Right lobe of liver (tissue), 6 donors: Measurements from ENCODE around the gene ALPI. TPM values are rescaled to one million over a fixed set of nuclear protein-coding genes. Genes with fewer than 3 reads are reported as not detected.

Experiments
- ATAC-seq, 4 donors: fragments of 200-7000 bp; cut with Tn5 transposase; one replicate each; pipeline ENCODE4 v1.9.1; 2020; ENCODE audit warnings: mild to moderate bottlenecking in 4 of 4, moderate library complexity in 4 of 4
- DNase-seq, 3 donors: peaks; one replicate each; pipeline ENCODE4 v3.0.0-alpha.2; 2020
- H3K27ac ChIP-seq, 3 donors: fragments of 200-600 bp; one replicate each; pipeline ENCODE4 v1.8.0; 2022
- H3K27me3 ChIP-seq, 2 donors: fragments of 200-600 bp; one replicate each; pipeline ENCODE4 v1.8.0; 2022
- H3K36me3 ChIP-seq, 4 donors: fragments of 200-600 bp; sonication (generic) in 1 of 4; one replicate each; pipeline versions ENCODE4 v1.5.1 to v1.8.0; 2017 to 2022; ENCODE audit warnings: control low read depth in 1 of 4
- H3K4me1 ChIP-seq, 4 donors: fragments of 200-600 bp; sonication (generic) in 1 of 4; one replicate each; pipeline versions ENCODE4 v1.5.1 to v1.8.0; 2017 to 2022; ENCODE audit warnings: control low read depth in 1 of 4
- H3K4me3 ChIP-seq, 3 donors: fragments of 200-600 bp; one replicate each; pipeline ENCODE4 v1.8.0; 2022
- H3K9me3 ChIP-seq, 4 donors: fragments of 200-600 bp; sonication (generic) in 1 of 4; one replicate each; pipeline versions ENCODE4 v1.5.1 to v1.8.0; 2017 to 2022; ENCODE audit warnings: control low read depth in 1 of 4
- POLR2A ChIP-seq: fragments of 450-650 bp; IDR thresholded peaks from one replicate; pipeline ENCODE4 v1.6.1; 2017; ENCODE audit warnings: antibody characterized with exemption, mild to moderate bottlenecking
- WGBS: methylation state at CpG from one replicate; pipeline ENCODE4 v1.1.6; 2018; ENCODE audit warnings: low coverage, low lambda C conversion rate; ENCODE audit not compliant: insufficient coverage; ENCODE audit errors: missing lambda C conversion rate; 5-methylcytosine and 5-hydroxymethylcytosine counted together
- intact Hi-C, 2 donors: fragments of 100-400 bp; cut with DNase I; formaldehyde crosslinking; loops; one replicate each; pipeline versions ENCODE4 v1.11.2 to v1.14.1; 2022
- total RNA-seq, 6 experiments: library from RNA; depleted of rRNA in 2 of 6; stranded (reverse); fragments of >200 nt in 2 of 6; fragmentation: NEBNext Ultra II Directional in 3 of 6; extraction: Animal tissue kit (Norgen Biotek cat#: 25700) in 3 of 6; gene quantifications; one replicate each; pipeline versions ENCODE4 v1.1.0 to v1.2.4, GENCODE V29; 2016 to 2023
- TF ChIP-seq, protein P1 (sequence below), 4 donors: fragments of 200-600 bp in 3 of 4; fragments of 450-650 bp in 1 of 4; IDR thresholded peaks; one replicate each; pipeline versions ENCODE4 v1.5.1 to v1.8.0; 2016 to 2022; ENCODE audit warnings: antibody characterized with exemption in 4 of 4, mild to moderate bottlenecking in 2 of 4
- donor health status: DM: no; HTN: yes; CAD: no.
- donor health status: DM: no; HTN: no; CAD: no.
- donor health status: DM: no; HTN: no; CAD: no.
- donor health status: DM: no; HTN: yes; CAD: no.
- donor health status: DM: no; HTN: yes; CAD: no.

Gene ALPI
- total RNA-seq, 6 experiments from 2014 or later = 0.19 to 0.25 TPM; not detected in 4

GRCh38 chr2:232458661-232459418, 2.9 kb downstream of the ALPI start:
- Histone ChIP-seq H3K27ac (no peak overlapping the region), H3K4me1 (no peaks in the 10 kb centered on the region), H3K36me3 (no peaks in the 10 kb centered on the region), H3K9me3 (no peaks in the 10 kb centered on the region), H3K4me3 (no peak overlapping the region), H3K27me3 (no peaks in the 10 kb centered on the region)
- intact Hi-C loops = loop anchor here in 1 of 2 donors (10.0 kb wide), 1 partner anchor 56 kb away; no protein-coding TSS in a partner anchor
- TF ChIP-seq, protein P1, sequence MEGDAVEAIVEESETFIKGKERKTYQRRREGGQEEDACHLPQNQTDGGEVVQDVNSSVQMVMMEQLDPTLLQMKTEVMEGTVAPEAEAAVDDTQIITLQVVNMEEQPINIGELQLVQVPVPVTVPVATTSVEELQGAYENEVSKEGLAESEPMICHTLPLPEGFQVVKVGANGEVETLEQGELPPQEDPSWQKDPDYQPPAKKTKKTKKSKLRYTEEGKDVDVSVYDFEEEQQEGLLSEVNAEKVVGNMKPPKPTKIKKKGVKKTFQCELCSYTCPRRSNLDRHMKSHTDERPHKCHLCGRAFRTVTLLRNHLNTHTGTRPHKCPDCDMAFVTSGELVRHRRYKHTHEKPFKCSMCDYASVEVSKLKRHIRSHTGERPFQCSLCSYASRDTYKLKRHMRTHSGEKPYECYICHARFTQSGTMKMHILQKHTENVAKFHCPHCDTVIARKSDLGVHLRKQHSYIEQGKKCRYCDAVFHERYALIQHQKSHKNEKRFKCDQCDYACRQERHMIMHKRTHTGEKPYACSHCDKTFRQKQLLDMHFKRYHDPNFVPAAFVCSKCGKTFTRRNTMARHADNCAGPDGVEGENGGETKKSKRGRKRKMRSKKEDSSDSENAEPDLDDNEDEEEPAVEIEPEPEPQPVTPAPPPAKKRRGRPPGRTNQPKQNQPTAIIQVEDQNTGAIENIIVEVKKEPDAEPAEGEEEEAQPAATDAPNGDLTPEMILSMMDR (IDR thresholded peaks at IDR 0.05) = no peak
- no peak for TF ChIP-seq POLR2A
- no peak for ATAC-seq
- WGBS = no CpG with 5 or more reads among the region's 56 CpGs
- DNase-seq = peak in 2 of 3 donors; percentile 40 to 44

- H3K27me3 ChIP-seq = no peaks in the 10 kb centered on the region
- H3K4me1 ChIP-seq = no peaks in the 10 kb centered on the region
- no peak for ATAC-seq
- no peaks in the 10 kb centered on the region for H3K36me3 ChIP-seq
- no peak overlapping the region for H3K4me3 ChIP-seq
- no peak overlapping the region for H3K27ac ChIP-seq
- TF ChIP-seq, protein P1 (IDR thresholded peaks at IDR 0.05) = no peak
- no peak for TF ChIP-seq POLR2A
- intact Hi-C loops = loop anchor here in 1 of 2 donors (10.0 kb wide), 1 partner anchor 55 kb away; no protein-coding TSS in a partner anchor
- 95% methylated on average over 2 of the region's 11 CpGs for WGBS
- DNase-seq = no peak
- H3K9me3 ChIP-seq = no peaks in the 10 kb centered on the region
These were observed 3.6 kb downstream of the ALPI start for GRCh38 chr2:232459419-232460035.

DNA sequence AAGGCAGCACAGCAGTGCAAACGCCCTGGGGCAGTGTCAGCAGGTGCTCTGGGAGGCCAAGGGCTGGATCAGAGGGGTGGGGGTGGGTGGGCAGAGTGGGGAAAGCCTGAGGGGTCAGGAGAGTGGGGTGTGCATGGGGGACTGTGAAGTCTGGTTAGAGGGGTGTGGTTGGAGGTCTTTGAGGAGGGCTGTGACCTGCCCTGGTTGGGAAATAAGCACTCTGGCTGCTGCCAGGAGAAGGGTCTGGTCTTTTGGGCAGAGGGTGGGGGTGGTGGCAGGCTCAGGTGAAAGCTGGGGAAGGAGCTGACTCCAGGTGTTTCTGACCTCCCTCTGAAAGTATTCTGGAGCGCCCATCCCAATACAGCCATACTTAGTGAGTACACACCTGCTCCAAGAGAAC, 4.2 kb downstream of the ALPI start:
- Histone ChIP-seq H3K9me3 (no peaks in the 10 kb centered on the region), H3K4me1 (no peaks in the 10 kb centered on the region), H3K36me3 (no peaks in the 10 kb centered on the region), H3K27ac (no peak overlapping the region), H3K4me3 (no peak overlapping the region), H3K27me3 (no peaks in the 10 kb centered on the region)
- no peak for ATAC-seq
- no peak for DNase-seq
- intact Hi-C loops = no loop called here
- TF ChIP-seq, protein P1 (IDR thresholded peaks at IDR 0.05) = no peak
- TF ChIP-seq POLR2A = no peak
- WGBS = 44% methylated on average over 2 of the region's 2 CpGs

DNA sequence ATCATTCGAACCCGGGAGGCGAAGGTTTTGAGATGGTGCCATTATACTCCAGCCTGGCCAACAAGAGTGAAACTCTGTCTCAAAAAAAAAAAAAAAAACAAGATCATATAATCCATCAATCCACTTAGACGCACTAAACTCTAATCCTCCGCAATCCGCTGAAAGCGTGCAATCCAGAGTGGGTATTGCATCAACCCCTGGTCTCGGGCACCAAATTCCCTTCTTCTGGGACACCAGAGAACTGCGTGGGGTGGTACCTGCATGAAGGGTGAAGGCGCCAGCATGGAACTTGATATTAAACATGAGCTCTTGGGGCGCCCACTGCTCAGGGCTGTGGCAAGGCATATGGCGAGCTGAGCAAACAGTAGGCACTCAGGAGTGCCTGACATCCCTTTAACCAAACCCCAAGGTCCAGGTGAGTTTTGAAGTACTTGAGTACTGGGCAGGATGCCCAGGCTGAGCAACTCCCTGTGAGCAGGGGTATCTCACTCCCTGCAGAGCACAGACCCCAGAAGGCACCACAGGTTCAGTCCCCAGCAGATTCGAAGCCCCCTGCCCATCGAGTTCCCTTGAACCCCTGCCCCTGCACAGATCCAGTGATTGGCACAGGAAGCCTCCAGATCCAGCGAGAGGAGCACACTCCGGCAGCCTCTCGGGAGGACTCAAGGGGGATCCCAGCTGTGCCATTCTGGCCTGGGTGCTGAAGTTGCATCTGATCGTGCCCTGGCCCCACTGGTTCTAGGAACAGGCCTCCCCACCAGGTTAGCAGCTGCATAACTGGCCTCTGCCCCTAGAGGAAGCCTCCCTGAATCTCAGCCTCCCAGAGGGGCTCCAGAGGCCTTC, 8.0 kb downstream of the ALPI start:
- Histone ChIP-seq H3K27ac (no peak overlapping the region), H3K36me3 (no peaks in the 10 kb centered on the region), H3K4me3 (no peak overlapping the region), H3K4me1 (no peaks in the 10 kb centered on the region), H3K27me3 (no peaks in the 10 kb centered on the region), H3K9me3 (no peaks in the 10 kb centered on the region)
- no peak for ATAC-seq
- TF ChIP-seq POLR2A = no peak
- TF ChIP-seq, protein P1 (IDR thresholded peaks at IDR 0.05) = no peak
- no peak for DNase-seq
- WGBS = 97% methylated on average over 6 of the region's 18 CpGs
- intact Hi-C loops = no loop called here
